Renal cortex interstitium (tissue), 15 donors: Measurements from ENCODE around the gene SFPQ. TPM values are rescaled to one million over a fixed set of nuclear protein-coding genes. Genes with fewer than 3 reads are reported as not detected.
"Not testable (repeated sequence)": the region's sequence is repeated elsewhere in the genome, so short reads cannot be mapped to it uniquely, and the experiment has no call there.

Source experiments
- DNase-seq, 11 donors: peaks; one replicate each; pipeline ENCODE4 v3.0.0-alpha.2; 2013; ENCODE audit warnings: low read depth in 9 of 11, low spot score in 4 of 11; ENCODE audit errors: extremely low read depth in 1 of 11
- long read RNA-seq, 16 experiments: transcript quantifications; one replicate each; lab custom pipeline, GENCODE V29; 2026
- polyA plus RNA-seq, 3 donors: library from polyadenylated mRNA; unstranded; fragments of 120-200 nt; gene quantifications; one replicate each; pipeline ENCODE4 v1.2.1, GENCODE V29; 2013; ENCODE audit not compliant: insufficient read length in 3 of 3

The SFPQ gene
- 100 to 1,000 TPM; 682 to 883 (median 807) TPM for polyA plus RNA-seq
- long read RNA-seq, donor 1, transcript SFPQ-203 (3 exons, 1,431 nt) = minor isoform, 11 of 293 reads
- long read RNA-seq, donor 1, transcript SFPQ-205 (3 exons, 2,835 nt) = minor isoform, 19 of 293 reads
- long read RNA-seq, donor 1, transcript SFPQ-201 (10 exons, 3,747 nt) = major isoform, 26 of 293 reads
- long read RNA-seq, donor 1, transcript SFPQ-207 (2 exons, 440 nt) = minor isoform, 7 of 293 reads
- long read RNA-seq, donor 1, partial matches to known transcripts = 212 of 293 reads
- long read RNA-seq, donor 1, other reads (novel, unspliced or antisense) = 12 of 293 reads
- long read RNA-seq, donor 2, transcript SFPQ-201 (10 exons, 3,747 nt) = major isoform, 24 of 394 reads
- long read RNA-seq, donor 2, transcript SFPQ-203 (3 exons, 1,431 nt) = minor isoform, 11 of 394 reads
- long read RNA-seq, donor 2, transcript SFPQ-205 (3 exons, 2,835 nt) = major isoform, 24 of 394 reads
- long read RNA-seq, donor 2, transcript SFPQ-207 (2 exons, 440 nt) = minor isoform, 7 of 394 reads
- long read RNA-seq, donor 2, partial matches to known transcripts = 323 of 394 reads
- long read RNA-seq, donor 2, other reads (novel, unspliced or antisense) = 0 of 394 reads
- long read RNA-seq, donor 3, transcript SFPQ-201 (10 exons, 3,747 nt) = minor isoform, 43 of 447 reads
- long read RNA-seq, donor 3, transcript SFPQ-205 (3 exons, 2,835 nt) = major isoform, 51 of 447 reads
- long read RNA-seq, donor 3, transcript SFPQ-207 (2 exons, 440 nt) = minor isoform, 10 of 447 reads
- long read RNA-seq, donor 3, transcript SFPQ-203 (3 exons, 1,431 nt) = minor isoform, 18 of 447 reads
- long read RNA-seq, donor 3, partial matches to known transcripts = 299 of 447 reads
- long read RNA-seq, donor 3, other reads (novel, unspliced or antisense) = 25 of 447 reads
- long read RNA-seq, donor 4, transcript SFPQ-205 (3 exons, 2,835 nt) = major isoform, 120 of 397 reads
- long read RNA-seq, donor 4, transcript SFPQ-209 (2 exons, 339 nt) = minor isoform, 12 of 397 reads
- long read RNA-seq, donor 4, transcript SFPQ-203 (3 exons, 1,431 nt) = minor isoform, 57 of 397 reads
- long read RNA-seq, donor 4, transcript SFPQ-201 (10 exons, 3,747 nt) = minor isoform, 25 of 397 reads
- long read RNA-seq, donor 4, partial matches to known transcripts = 155 of 397 reads
- long read RNA-seq, donor 4, other reads (novel, unspliced or antisense) = 16 of 397 reads
- long read RNA-seq, donor 5 = 0 reads
- long read RNA-seq, donor 6, transcript SFPQ-203 (3 exons, 1,431 nt) = minor isoform, 60 of 690 reads
- long read RNA-seq, donor 6, transcript SFPQ-207 (2 exons, 440 nt) = minor isoform, 24 of 690 reads
- long read RNA-seq, donor 6, transcript SFPQ-205 (3 exons, 2,835 nt) = major isoform, 101 of 690 reads
- long read RNA-seq, donor 6, transcript SFPQ-209 (2 exons, 339 nt) = minor isoform, 24 of 690 reads
- long read RNA-seq, donor 6, partial matches to known transcripts = 447 of 690 reads
- long read RNA-seq, donor 6, other reads (novel, unspliced or antisense) = 9 of 690 reads
- long read RNA-seq, donor 7, transcript SFPQ-201 (10 exons, 3,747 nt) = minor isoform, 24 of 420 reads
- long read RNA-seq, donor 7, transcript SFPQ-205 (3 exons, 2,835 nt) = major isoform, 58 of 420 reads
- long read RNA-seq, donor 7, transcript SFPQ-203 (3 exons, 1,431 nt) = minor isoform, 38 of 420 reads
- long read RNA-seq, donor 7, transcript SFPQ-207 (2 exons, 440 nt) = minor isoform, 20 of 420 reads
- long read RNA-seq, donor 7, partial matches to known transcripts = 261 of 420 reads
- long read RNA-seq, donor 7, other reads (novel, unspliced or antisense) = 11 of 420 reads
- long read RNA-seq, donor 8, transcript SFPQ-203 (3 exons, 1,431 nt) = minor isoform, 80 of 986 reads
- long read RNA-seq, donor 8, transcript SFPQ-207 (2 exons, 440 nt) = minor isoform, 42 of 986 reads
- long read RNA-seq, donor 8, transcript SFPQ-201 (10 exons, 3,747 nt) = minor isoform, 59 of 986 reads
- long read RNA-seq, donor 8, transcript SFPQ-205 (3 exons, 2,835 nt) = major isoform, 183 of 986 reads
- long read RNA-seq, donor 8, partial matches to known transcripts = 562 of 986 reads
- long read RNA-seq, donor 8, other reads (novel, unspliced or antisense) = 14 of 986 reads
- long read RNA-seq, donor 9, transcript SFPQ-203 (3 exons, 1,431 nt) = minor isoform, 25 of 236 reads
- long read RNA-seq, donor 9, transcript SFPQ-201 (10 exons, 3,747 nt) = major isoform, 37 of 236 reads
- long read RNA-seq, donor 9, transcript SFPQ-205 (3 exons, 2,835 nt) = minor isoform, 32 of 236 reads
- long read RNA-seq, donor 9, transcript SFPQ-207 (2 exons, 440 nt) = minor isoform, 6 of 236 reads
- long read RNA-seq, donor 9, partial matches to known transcripts = 114 of 236 reads
- long read RNA-seq, donor 9, other reads (novel, unspliced or antisense) = 20 of 236 reads
- long read RNA-seq, donor 10, transcript SFPQ-207 (2 exons, 440 nt) = minor isoform, 17 of 471 reads
- long read RNA-seq, donor 10, transcript SFPQ-203 (3 exons, 1,431 nt) = minor isoform, 29 of 471 reads
- long read RNA-seq, donor 10, transcript SFPQ-205 (3 exons, 2,835 nt) = major isoform, 61 of 471 reads
- long read RNA-seq, donor 10, transcript SFPQ-201 (10 exons, 3,747 nt) = minor isoform, 22 of 471 reads
- long read RNA-seq, donor 10, partial matches to known transcripts = 306 of 471 reads
- long read RNA-seq, donor 10, other reads (novel, unspliced or antisense) = 26 of 471 reads
- long read RNA-seq, donor 11, transcript SFPQ-201 (10 exons, 3,747 nt) = major isoform, 33 of 222 reads
- long read RNA-seq, donor 11, transcript SFPQ-203 (3 exons, 1,431 nt) = minor isoform, 17 of 222 reads
- long read RNA-seq, donor 11, transcript SFPQ-205 (3 exons, 2,835 nt) = major isoform, 33 of 222 reads
- long read RNA-seq, donor 11, transcript SFPQ-207 (2 exons, 440 nt) = minor isoform, 8 of 222 reads
- long read RNA-seq, donor 11, partial matches to known transcripts = 103 of 222 reads
- long read RNA-seq, donor 11, other reads (novel, unspliced or antisense) = 25 of 222 reads
- long read RNA-seq, donor 12, transcript SFPQ-201 (10 exons, 3,747 nt) = minor isoform, 15 of 166 reads
- long read RNA-seq, donor 12, transcript SFPQ-203 (3 exons, 1,431 nt) = minor isoform, 23 of 166 reads
- long read RNA-seq, donor 12, transcript SFPQ-209 (2 exons, 339 nt) = minor isoform, 13 of 166 reads
- long read RNA-seq, donor 12, transcript SFPQ-205 (3 exons, 2,835 nt) = major isoform, 35 of 166 reads
- long read RNA-seq, donor 12, partial matches to known transcripts = 66 of 166 reads
- long read RNA-seq, donor 12, other reads (novel, unspliced or antisense) = 6 of 166 reads
- long read RNA-seq, donor 13, transcript SFPQ-207 (2 exons, 440 nt) = minor isoform, 12 of 740 reads
- long read RNA-seq, donor 13, transcript SFPQ-203 (3 exons, 1,431 nt) = minor isoform, 23 of 740 reads
- long read RNA-seq, donor 13, transcript SFPQ-201 (10 exons, 3,747 nt) = minor isoform, 34 of 740 reads
- long read RNA-seq, donor 13, transcript SFPQ-205 (3 exons, 2,835 nt) = major isoform, 48 of 740 reads
- long read RNA-seq, donor 13, partial matches to known transcripts = 592 of 740 reads
- long read RNA-seq, donor 13, other reads (novel, unspliced or antisense) = 20 of 740 reads
- long read RNA-seq, donor 14, transcript SFPQ-203 (3 exons, 1,431 nt) = minor isoform, 14 of 207 reads
- long read RNA-seq, donor 14, transcript SFPQ-207 (2 exons, 440 nt) = minor isoform, 6 of 207 reads
- long read RNA-seq, donor 14, transcript SFPQ-201 (10 exons, 3,747 nt) = minor isoform, 29 of 207 reads
- long read RNA-seq, donor 14, transcript SFPQ-205 (3 exons, 2,835 nt) = major isoform, 37 of 207 reads
- long read RNA-seq, donor 14, partial matches to known transcripts = 104 of 207 reads
- long read RNA-seq, donor 14, other reads (novel, unspliced or antisense) = 14 of 207 reads
- long read RNA-seq, donor 15, transcript SFPQ-201 (10 exons, 3,747 nt) = minor isoform, 15 of 145 reads
- long read RNA-seq, donor 15, transcript SFPQ-205 (3 exons, 2,835 nt) = major isoform, 23 of 145 reads
- long read RNA-seq, donor 15, transcript SFPQ-209 (2 exons, 339 nt) = minor isoform, 8 of 145 reads
- long read RNA-seq, donor 15, transcript SFPQ-203 (3 exons, 1,431 nt) = minor isoform, 13 of 145 reads
- long read RNA-seq, donor 15, partial matches to known transcripts = 81 of 145 reads
- long read RNA-seq, donor 15, other reads (novel, unspliced or antisense) = 0 of 145 reads
- long read RNA-seq, donor 16, transcript SFPQ-203 (3 exons, 1,431 nt) = minor isoform, 131 of 1,235 reads
- long read RNA-seq, donor 16, transcript SFPQ-201 (10 exons, 3,747 nt) = minor isoform, 100 of 1,235 reads
- long read RNA-seq, donor 16, transcript SFPQ-205 (3 exons, 2,835 nt) = major isoform, 236 of 1,235 reads
- long read RNA-seq, donor 16, transcript SFPQ-209 (2 exons, 339 nt) = minor isoform, 46 of 1,235 reads
- long read RNA-seq, donor 16, partial matches to known transcripts = 624 of 1,235 reads
- long read RNA-seq, donor 16, other reads (novel, unspliced or antisense) = 67 of 1,235 reads

GRCh38 chr1:35192853-35193664, at the start of gene SFPQ:
Gene SFPQ, minus strand, starts transcription at chr1:35193145. Its CDS starts 96 bp downstream, at chr1:35193049.
- peak; percentile 95 to 98 (median 98) for DNase-seq

GRCh38 chr1:35236772-35237171, 43.8 kb upstream of the SFPQ start:
- not testable (repeated sequence) for DNase-seq

GRCh38 chr1:35231287-35231686, 38.3 kb upstream of the SFPQ start:
- DNase-seq = no peak

- DNase-seq = no peak
These were observed 36.8 kb upstream of the SFPQ start for GRCh38 chr1:35229587-35230360.

- DNase-seq = no peak
These were observed 33.6 kb upstream of the SFPQ start for GRCh38 chr1:35226546-35226945.

- DNase-seq = no peak
These were observed 30.2 kb upstream of the SFPQ start for GRCh38 chr1:35223084-35223630.

GRCh38 chr1:35222322-35223083, 29.6 kb upstream of the SFPQ start:
- DNase-seq = no peak

GRCh38 chr1:35220976-35221375, 28.0 kb upstream of the SFPQ start:
- no peak for DNase-seq

GRCh38 chr1:35215346-35215745, 22.4 kb upstream of the SFPQ start:
- DNase-seq = no peak

GRCh38 chr1:35211120-35211414, 18.1 kb upstream of the SFPQ start:
- DNase-seq = no peak
